HEK293T (cell line): ENCODE results near the gene GRHL1.

Source experiments
- CTCF ChIA-PET: fragments of 350-600 bp; formaldehyde crosslinking; extraction: SDS; loops from one replicate; lab custom pipeline; 2021; ENCODE audit warnings: antibody characterized with exemption, inconsistent platforms; lab: Yijun Ruan, JAX
- POLR2A ChIA-PET: fragments of 350-600 bp; formaldehyde crosslinking; extraction: SDS; loops from one replicate; lab custom pipeline; 2020; ENCODE audit warnings: antibody characterized with exemption, inconsistent platforms; lab: Yijun Ruan, JAX
- DNase-seq: peaks from one replicate; pipeline ENCODE4 v3.0.0; 2012; ENCODE audit warnings: mixed read lengths; ENCODE audit errors: extremely low spot score
- ARNT ChIP-seq: fragments of 450-650 bp; IDR thresholded peaks from 2 replicates; pipeline ENCODE4 v1.6.1; 2017; ENCODE audit warnings: mild to moderate bottlenecking
- BHLHE40 ChIP-seq: fragments of 450-650 bp; IDR thresholded peaks from 2 replicates; pipeline ENCODE4 v1.6.1; 2016; ENCODE audit warnings: mild to moderate bottlenecking, moderate library complexity, borderline replicate concordance
- CTBP1 ChIP-seq: fragments of 450-650 bp; IDR thresholded peaks from 2 replicates; pipeline ENCODE4 v1.6.1; 2016; ENCODE audit warnings: borderline replicate concordance
- ELF4 ChIP-seq: fragments of 450-650 bp; IDR thresholded peaks from 2 replicates; pipeline ENCODE4 v1.6.1; 2017; ENCODE audit warnings: antibody characterized with exemption
- FOXA1 ChIP-seq: fragments of 450-650 bp; IDR thresholded peaks from 2 replicates; pipeline ENCODE4 v1.6.1; 2016; ENCODE audit warnings: mild to moderate bottlenecking
- FOXK2 ChIP-seq: fragments of 450-650 bp; IDR thresholded peaks from 2 replicates; pipeline ENCODE4 v1.6.1; 2016; ENCODE audit warnings: mild to moderate bottlenecking
- FOXM1 ChIP-seq: fragments of 450-650 bp; IDR thresholded peaks from 2 replicates; pipeline ENCODE4 v1.6.1; 2017; ENCODE audit warnings: mild to moderate bottlenecking, borderline replicate concordance
- HDGF ChIP-seq: fragments of 450-650 bp; IDR thresholded peaks from 2 replicates; pipeline ENCODE4 v1.6.1; 2017; ENCODE audit warnings: antibody characterized with exemption, borderline replicate concordance
- L3MBTL2 ChIP-seq: fragments of 450-650 bp; conservative IDR thresholded peaks from 2 replicates; pipeline ENCODE4 v1.6.1; 2016; ENCODE audit warnings: mild to moderate bottlenecking
- LEF1 ChIP-seq: fragments of 450-650 bp; IDR thresholded peaks from 2 replicates; pipeline ENCODE4 v1.6.1; 2017; ENCODE audit warnings: mild to moderate bottlenecking, borderline replicate concordance
- NFRKB ChIP-seq: fragments of 450-650 bp; IDR thresholded peaks from 2 replicates; pipeline ENCODE4 v1.6.1; 2016; ENCODE audit warnings: mild to moderate bottlenecking, moderate library complexity
- SP1 ChIP-seq: fragments of 450-650 bp; IDR thresholded peaks from 2 replicates; pipeline ENCODE4 v1.6.1; 2017
- SUZ12 ChIP-seq: fragments of 450-650 bp; IDR thresholded peaks from 2 replicates; pipeline ENCODE4 v1.6.1; 2016; ENCODE audit warnings: mild to moderate bottlenecking
- TARDBP ChIP-seq: fragments of 450-650 bp; IDR thresholded peaks from 2 replicates; pipeline ENCODE4 v1.6.1; 2016
- ZNF384 ChIP-seq: fragments of 450-650 bp; IDR thresholded peaks from 2 replicates; pipeline ENCODE4 v1.6.1; 2016
- TF ChIP-seq, protein P1 (sequence below): fragments of 450-650 bp; IDR thresholded peaks from 2 replicates; pipeline ENCODE4 v1.6.1; 2016

GRHL1 gene

DNA sequence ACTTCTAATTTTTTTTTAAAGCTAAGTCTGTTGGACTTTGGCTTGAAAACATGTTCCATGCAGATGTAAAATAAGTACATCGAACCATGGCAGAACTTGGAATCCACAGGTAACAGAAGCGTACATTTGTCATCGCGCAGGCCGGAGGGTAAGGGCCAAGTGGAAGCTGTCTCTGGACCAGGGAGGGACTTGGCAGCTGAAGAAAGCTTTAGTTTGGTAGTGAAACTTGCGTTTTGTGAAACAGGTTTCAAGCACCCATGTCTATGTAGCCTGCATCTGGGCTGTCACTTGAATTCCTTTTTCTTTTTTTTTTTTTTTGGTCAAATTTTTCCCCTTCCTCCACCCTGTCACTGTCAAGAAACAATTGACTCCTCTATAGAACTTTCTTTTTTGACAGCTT lies 20.4 kb downstream of the GRHL1 start:
- CTCF ChIA-PET: interaction anchor here (1.0 to 1.9 kb wide), 2 partner anchors 10 to 12 kb away, joined by 4 to 13 read pairs; no protein-coding TSS in a partner anchor
- DNase-seq: no peak
- POLR2A ChIA-PET: no interaction called here
- no peak for TF ChIP-seq FOXK2
- no peak for TF ChIP-seq SUZ12
- no peak for TF ChIP-seq ZNF384
- TF ChIP-seq BHLHE40: no peak
- no peak for TF ChIP-seq FOXA1
- TF ChIP-seq SP1: no peak
- TF ChIP-seq, protein P1, sequence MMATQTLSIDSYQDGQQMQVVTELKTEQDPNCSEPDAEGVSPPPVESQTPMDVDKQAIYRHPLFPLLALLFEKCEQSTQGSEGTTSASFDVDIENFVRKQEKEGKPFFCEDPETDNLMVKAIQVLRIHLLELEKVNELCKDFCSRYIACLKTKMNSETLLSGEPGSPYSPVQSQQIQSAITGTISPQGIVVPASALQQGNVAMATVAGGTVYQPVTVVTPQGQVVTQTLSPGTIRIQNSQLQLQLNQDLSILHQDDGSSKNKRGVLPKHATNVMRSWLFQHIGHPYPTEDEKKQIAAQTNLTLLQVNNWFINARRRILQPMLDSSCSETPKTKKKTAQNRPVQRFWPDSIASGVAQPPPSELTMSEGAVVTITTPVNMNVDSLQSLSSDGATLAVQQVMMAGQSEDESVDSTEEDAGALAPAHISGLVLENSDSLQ: no peak
- TF ChIP-seq TARDBP: no peak
- TF ChIP-seq FOXM1: no peak
- no peak for TF ChIP-seq ELF4
- TF ChIP-seq LEF1: no peak
- TF ChIP-seq L3MBTL2: no peak
- no peak for TF ChIP-seq NFRKB

DNA sequence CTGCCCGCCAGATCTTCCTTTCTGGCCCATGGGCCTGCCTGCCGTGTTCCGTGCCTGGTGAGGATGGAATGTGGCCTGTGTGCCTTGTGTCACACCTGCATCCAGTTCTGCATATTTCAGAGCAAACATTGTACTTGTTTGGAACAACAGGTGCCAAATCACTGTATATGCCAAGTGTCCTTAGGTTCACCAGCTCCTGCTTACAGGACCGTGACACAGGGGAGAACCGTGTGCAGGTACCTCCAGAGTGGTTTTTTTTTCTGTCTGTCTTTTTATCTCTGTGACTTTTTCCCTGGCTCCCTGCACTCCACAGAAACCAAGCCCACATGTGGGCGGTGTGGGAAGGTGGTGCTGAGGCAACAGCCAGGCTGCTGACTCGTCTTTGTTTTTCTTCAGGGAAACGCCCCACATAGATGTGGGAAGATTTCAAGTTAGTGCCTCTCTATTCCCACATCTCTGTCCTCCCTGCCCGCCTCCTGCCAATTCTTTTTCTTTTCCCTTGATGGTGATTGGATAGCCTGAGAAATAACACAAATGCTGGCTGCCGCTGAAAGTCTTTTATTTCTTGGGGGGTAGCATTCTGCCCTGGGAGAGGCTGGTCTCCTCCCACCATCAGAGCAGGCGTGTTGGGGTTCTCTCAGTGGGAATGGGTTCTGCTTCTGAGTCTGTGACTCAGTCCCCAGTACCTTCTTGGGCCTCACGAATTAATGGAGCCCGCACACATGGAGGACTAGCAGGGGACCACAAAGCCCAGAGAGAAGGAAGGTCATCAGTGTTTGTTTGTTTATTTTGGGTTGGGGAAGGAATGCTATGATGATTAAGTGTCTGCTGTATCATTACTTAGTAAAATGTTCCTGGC lies 21.4 kb downstream of the GRHL1 start:
- ChIA-PET POLR2A (no interaction called here), CTCF (interaction anchor here (1.9 to 2.2 kb wide), 2 partner anchors 11 kb away, joined by 10 to 13 read pairs; no protein-coding TSS in a partner anchor)
- TF ChIP-seq ARNT (no peak), NFRKB (no peak), HDGF (no peak), LEF1 (no peak), L3MBTL2 (no peak), CTBP1 (no peak), SP1 (no peak), TARDBP (no peak), FOXK2 (no peak), FOXA1 (no peak), FOXM1 (no peak), BHLHE40 (no peak), ZNF384 (no peak)
- TF ChIP-seq, protein P1: no peak
- DNase-seq: no peak

DNA sequence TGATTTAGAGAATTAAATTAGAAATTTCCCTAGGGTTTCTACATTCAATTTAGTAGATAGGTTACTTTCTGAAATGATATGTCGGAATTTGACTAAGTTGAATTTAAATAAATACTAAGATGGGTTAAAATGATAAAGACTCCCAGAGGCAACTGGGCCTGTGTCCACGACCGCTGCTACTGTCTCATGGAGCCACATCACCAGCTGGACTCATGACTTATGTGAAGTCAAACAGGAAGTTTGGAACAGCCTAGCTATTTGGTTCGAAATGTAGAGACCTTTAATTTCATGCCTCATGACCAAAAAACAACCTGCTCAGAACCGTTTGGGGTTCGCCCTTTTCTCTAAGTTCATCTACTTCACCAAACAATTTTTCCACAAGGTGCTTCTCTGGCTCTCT lies 22.2 kb downstream of the GRHL1 start:
- CTCF ChIA-PET: interaction anchor here (2.2 kb wide), 1 partner anchor 10 kb away, joined by 10 read pairs; no protein-coding TSS in a partner anchor
- POLR2A ChIA-PET: no interaction called here
- TF ChIP-seq L3MBTL2 (no peak), SP1 (no peak), NFRKB (no peak), ZNF384 (no peak), HDGF (no peak), CTBP1 (no peak), ARNT (no peak), ELF4 (no peak), FOXA1 (no peak), BHLHE40 (no peak), FOXK2 (no peak), FOXM1 (no peak)
- TF ChIP-seq, protein P1: no peak
- no peak for DNase-seq

DNA sequence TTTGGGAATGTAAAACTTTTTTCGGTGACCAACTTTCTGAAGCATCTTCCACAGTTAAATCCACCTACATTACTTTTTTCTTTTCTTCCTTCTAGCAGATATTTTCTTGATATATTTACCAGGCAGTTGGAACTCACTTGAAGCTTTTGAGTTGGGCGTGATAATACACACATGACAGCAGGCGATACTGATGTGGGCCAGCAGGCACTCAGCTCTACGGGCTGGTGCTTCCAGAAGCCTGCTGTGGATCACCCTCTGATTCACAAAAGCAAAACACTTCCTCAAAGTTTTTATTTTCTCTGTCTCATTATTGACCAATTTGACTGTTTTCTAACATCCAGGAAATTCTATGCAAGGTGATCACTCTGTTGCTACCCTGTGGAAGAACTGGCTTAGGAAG lies 22.9 kb downstream of the GRHL1 start:
- ChIA-PET CTCF (interaction anchor here (2.2 kb wide), 1 partner anchor 10 kb away, joined by 10 read pairs; no protein-coding TSS in a partner anchor), POLR2A (no interaction called here)
- TF ChIP-seq SUZ12 (no peak), FOXK2 (no peak), L3MBTL2 (no peak), CTBP1 (no peak), HDGF (no peak), SP1 (no peak), ZNF384 (no peak), ELF4 (no peak), FOXA1 (no peak), ARNT (no peak), NFRKB (no peak), FOXM1 (no peak), LEF1 (no peak), BHLHE40 (no peak), TARDBP (no peak)
- TF ChIP-seq, protein P1: no peak
- DNase-seq: no peak

DNA sequence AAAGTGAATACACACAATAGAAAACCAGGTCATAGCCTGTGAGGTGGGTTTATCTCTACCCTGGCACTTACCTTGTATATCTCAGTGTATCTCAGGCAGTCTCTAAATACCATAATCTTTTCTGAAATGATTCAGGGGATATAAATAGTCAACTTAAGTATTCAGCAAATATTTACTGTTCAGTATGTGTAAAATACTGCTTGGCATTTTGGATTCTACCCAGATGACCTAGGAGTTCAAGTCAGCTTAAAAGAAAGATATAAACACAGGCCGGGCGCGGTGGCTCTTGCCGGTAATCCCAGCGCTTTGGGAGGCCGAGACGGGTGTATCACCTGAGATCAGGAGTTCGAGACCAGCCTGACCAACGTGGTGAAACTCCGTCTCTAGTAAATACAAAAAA lies 23.8 kb downstream of the GRHL1 start:
- TF ChIP-seq SUZ12 (no peak), LEF1 (no peak), ZNF384 (no peak), ELF4 (no peak)
- ChIA-PET CTCF (interaction anchor here (2.2 kb wide), 1 partner anchor 9 kb away, joined by 10 read pairs; no protein-coding TSS in a partner anchor), POLR2A (no interaction called here)
- no peak for DNase-seq
